Activated naive CD4-positive, alpha-beta T cell treated with anti-CD3 and anti-CD28 coated beads, Interleukin-2, amount 10 ng/mL, durations not matched to agents 5 hours and 36 hours (primary cell): ENCODE results near the gene AARS1. TPM values are rescaled to one million over a fixed set of nuclear protein-coding genes. Genes with fewer than 3 reads are reported as not detected.

Experiments
- total RNA-seq, 2 experiments: library from RNA; stranded (reverse); gene quantifications; one replicate each; pipeline ENCODE4 v1.2.3, GENCODE V29; 2021

AARS1 gene
- 10 to 100 TPM; 87.7 to 89.4 TPM for total RNA-seq

DNA sequence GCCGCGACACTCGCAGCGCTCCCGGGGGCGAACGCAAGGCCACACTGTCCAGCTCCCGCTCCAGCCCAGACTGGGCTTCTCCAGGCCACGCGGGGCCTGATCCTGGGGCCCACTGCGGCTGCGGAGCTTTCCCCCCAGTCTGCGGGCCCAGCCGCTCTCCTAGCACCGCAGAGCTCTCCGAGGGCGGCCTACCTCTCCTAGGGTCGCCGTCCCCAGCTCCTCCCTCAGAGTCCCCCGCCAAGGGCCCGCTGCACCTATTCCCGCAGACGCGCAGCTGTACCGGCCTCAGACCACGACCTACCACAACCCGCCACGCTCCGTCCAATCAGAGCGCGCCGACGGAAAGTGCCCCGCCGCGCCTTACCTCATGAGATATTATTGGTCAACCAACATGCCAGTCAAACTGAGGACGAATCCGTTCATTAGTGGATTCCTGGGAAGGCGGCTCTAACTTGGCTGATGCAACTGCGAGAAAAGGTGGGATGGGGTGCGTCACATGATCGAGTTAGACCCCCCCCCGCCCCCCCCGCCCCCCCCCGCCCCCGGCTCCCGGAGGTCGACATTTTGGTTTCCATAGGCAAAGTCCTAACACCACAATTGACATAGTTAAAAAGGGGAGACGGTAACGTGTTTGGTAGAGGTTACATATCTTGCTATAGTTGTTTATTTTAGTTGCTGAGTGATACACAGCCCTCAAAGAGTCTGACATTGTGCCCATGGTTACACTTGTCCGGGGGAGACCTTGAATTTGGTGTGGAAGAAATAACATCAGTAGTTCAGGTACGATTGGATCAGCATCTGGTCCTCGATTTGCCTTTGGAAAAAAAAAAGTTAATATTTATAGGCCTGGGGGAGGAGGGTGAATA is at the start of gene AARS1:
TSS of gene AARS1 (minus strand) at position 278 of the 866 bp plus-strand sequence. CDS start 6,743 bp downstream, outside the sequence.

DNA sequence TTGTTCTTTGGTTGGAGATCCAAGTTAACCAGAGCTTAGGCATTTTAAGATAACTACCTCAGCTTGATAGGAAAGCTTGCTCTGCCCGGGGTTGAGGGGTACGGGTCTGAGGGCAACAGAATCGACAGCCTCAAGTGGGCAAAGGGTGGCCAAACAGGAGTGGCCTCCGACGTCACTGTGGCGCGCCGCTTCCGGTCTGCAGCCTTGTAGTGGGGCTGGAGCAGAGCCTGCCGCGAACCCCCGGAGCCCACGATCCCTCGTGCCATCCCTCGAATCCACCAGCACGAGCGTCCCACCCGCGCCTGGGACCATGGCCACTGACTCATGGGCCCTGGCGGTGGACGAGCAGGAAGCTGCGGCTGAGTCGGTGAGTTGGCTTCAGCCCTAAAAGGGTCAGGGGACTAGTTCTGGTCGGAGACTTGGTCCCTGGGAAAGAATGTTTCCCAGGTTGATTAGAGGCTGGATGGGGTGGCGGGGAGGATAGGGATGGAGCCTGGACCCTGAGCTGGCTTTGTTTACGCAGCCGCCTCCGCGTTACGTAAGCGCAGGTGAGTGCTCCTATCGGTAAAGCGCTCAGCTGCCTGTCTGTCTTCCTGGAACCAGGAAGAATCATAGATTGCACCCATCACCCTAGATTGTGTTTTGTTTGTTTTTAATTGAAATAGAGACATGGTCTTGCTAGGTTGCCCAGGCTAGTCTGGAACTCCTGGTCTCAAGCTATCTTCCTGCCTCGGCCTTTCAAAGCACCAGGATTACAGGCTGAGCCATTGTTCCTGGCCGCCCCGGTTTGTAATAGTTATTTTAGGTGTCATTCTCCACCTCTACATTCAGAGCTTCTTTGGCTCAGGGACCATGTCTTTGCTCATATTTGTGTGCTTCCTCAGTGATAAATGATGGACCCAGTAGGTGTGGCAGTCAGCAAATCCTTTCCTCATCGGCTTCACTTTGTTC is 10.0 kb upstream of the AARS1 start, which contains the start of gene DDX19B:
TSS of gene DDX19B (plus strand) at position 199 of the 951 bp plus-strand sequence. CDS start at position 311, 112 bp downstream.

DNA sequence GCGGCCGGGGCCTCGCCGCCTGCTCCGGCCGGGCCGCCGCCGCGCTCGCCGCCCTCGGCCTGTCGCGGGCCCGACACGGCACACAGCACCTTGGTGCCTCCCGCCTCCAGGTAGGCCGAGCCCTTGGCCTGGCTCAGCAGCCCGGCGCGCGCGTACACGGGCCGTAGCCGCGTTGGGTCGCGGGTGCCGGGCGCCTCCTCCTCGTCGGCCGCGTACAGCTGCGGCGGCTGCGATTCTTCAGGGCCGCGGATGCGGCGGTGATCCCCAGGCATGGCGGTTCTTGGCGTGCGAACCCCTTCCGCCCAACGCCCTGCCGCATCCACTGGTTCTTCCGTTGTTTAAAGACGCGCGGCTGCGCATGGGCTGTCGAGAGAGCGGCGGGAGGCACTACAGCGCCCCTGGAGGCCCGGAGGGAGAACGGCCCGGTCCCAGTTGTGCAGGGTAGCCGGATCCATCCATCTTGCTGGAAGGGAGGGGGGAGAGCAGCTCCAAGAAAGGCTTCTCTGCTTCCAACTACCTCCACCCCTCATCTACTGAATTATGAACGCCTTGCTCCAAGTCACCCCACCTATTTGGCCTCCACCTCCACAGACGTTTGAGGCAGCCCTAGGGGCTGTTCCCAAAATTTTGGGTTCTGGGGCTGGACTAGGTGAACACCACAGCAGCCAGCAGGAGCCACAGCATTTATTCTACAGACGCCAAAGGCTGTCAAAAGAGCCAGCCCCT is 37.5 kb downstream of the AARS1 start, which contains the start of gene EXOSC6:
TSS of gene EXOSC6 (minus strand) at position 312 of the 726 bp plus-strand sequence. CDS start at position 272, 40 bp downstream.

Other genes starting within 250 kb of the AARS1 start
- 10 to 100 TPM; 23.8 to 25.1 TPM for gene PDPR, start 175.2 kb downstream of the AARS1 start, total RNA-seq
- gene CLEC18C, start 115.7 kb downstream of the AARS1 start, total RNA-seq: under 1 TPM; 0.38 to 0.48 TPM
- 10 to 100 TPM; 25.7 to 25.8 TPM for gene EXOSC6, start 37.6 kb downstream of the AARS1 start, total RNA-seq
- 10 to 100 TPM; 31.3 to 31.7 TPM for gene DDX19B, start 9.7 kb upstream of the AARS1 start, total RNA-seq
- 10 to 100 TPM; 29.6 to 35.0 TPM for gene DDX19A, start 57.4 kb upstream of the AARS1 start, total RNA-seq
- 10 to 100 TPM; 24.9 to 25.7 TPM for gene ST3GAL2, start 149.6 kb upstream of the AARS1 start, total RNA-seq
- 10 to 100 TPM; 19.7 to 21.9 TPM for gene FCSK, start 165.1 kb upstream of the AARS1 start, total RNA-seq
- 10 to 100 TPM; 63.0 to 67.4 TPM for gene COG4, start 234.0 kb upstream of the AARS1 start, total RNA-seq
- gene SF3B3, start 234.3 kb upstream of the AARS1 start, total RNA-seq: 100 to 1,000 TPM; 250 to 293 TPM